Brain microvascular endothelial cell (primary cell): ENCODE results near the gene DNM1.
A peak's percentile ranks its signal among the peaks of the same experiment; 100 is the strongest.

Source experiments
- DNase-seq: peaks from one replicate; pipeline ENCODE4 v3.0.0-alpha.2; 2020
- H3K27ac ChIP-seq: fragments of 250-450 bp; sonication (Bioruptor Pico); 2 replicates; pipeline ENCODE4 v1.5.1; 2020; ENCODE audit warnings: mild to moderate bottlenecking, moderate library complexity
- H3K27me3 ChIP-seq: fragments of 250-450 bp; sonication (Bioruptor Pico); replicated peaks from 2 replicates; pipeline ENCODE4 v1.5.1; 2020; ENCODE audit warnings: mild to moderate bottlenecking
- H3K36me3 ChIP-seq: fragments of 250-450 bp; sonication (Bioruptor Pico); replicated peaks from 2 replicates; pipeline ENCODE4 v1.5.1; 2020; ENCODE audit warnings: mild to moderate bottlenecking
- H3K4me3 ChIP-seq: 2 replicates; pipeline ENCODE4 v1.5.1; 2011; ENCODE audit warnings: low read depth, mild to moderate bottlenecking, control low read depth, low read length, moderate library complexity
- CTCF ChIP-seq: IDR thresholded peaks from 2 replicates; pipeline ENCODE4 v1.5.1; 2011; ENCODE audit warnings: low read depth, mild to moderate bottlenecking, moderate library complexity, low read length, control low read depth, inconsistent platforms; ENCODE audit errors: missing control alignments
- in situ Hi-C: cut with HindIII; loops from 2 replicates; pipeline ENCODE4 v1.10.0; 2017; ENCODE audit warnings: low sequenced_read_pairs, low pct_ligation_motif_present

Gene DNM1

DNA sequence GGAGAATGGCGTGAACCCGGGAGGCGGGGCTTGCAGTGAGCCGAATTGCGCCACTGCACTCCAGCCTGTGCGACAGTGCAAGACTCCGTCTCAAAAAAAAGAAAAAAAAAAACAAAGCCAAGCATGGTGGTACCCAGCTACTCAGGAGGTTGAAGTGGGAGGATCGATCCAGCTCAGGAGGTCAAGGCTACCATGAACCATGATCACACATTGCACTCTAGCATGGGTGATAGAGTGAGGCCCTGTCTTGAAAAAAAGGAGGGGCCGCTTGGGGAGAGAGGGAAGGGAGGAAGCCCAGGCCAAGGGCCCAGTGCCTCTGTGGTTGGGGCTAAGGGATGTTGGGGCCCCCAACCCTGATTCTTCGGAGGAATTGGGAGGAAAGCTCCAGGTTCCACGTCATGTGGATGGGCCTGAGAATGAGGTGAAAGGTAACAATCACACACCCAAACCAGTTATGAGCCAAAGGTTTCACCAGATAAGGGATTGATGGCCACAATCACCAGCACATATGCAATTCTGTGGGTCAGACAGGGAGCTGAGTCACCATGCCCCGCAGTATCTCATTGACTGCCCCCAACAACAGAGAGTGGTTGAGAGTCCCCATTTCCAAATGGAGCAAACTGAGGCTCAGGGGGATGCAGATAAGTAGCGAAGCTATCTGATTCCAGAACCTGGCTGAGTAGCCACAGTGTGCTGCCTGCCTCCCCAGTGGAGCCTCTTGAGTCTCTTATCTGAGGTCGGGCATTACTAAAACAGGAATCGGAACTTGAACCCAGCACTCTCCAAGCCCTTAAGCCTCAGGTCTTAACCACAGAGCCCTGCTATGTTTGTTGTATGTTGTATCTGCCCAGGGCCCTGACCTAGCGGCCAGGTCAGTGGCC lies 93.4 kb downstream of the DNM1 start:
- in situ Hi-C loops, result no loop called here
- no peak for TF ChIP-seq CTCF

GRCh38 chr9:128297221-128297773 lies 94.1 kb downstream of the DNM1 start:
- in situ Hi-C loops, result no loop called here
- Histone ChIP-seq H3K27ac (no peak overlapping the region), H3K4me3 (no peak overlapping the region), H3K27me3 (no peaks in the 10 kb centered on the region), H3K36me3 (no peaks in the 10 kb centered on the region)
- TF ChIP-seq CTCF, result no peak
- no peak for DNase-seq

More for the DNA sequence above, 93.4 kb downstream of the DNM1 start:
- Histone ChIP-seq H3K27me3 (no peaks in the 10 kb centered on the region), H3K36me3 (no peaks in the 10 kb centered on the region), H3K27ac (no peak overlapping the region), H3K4me3 (no peak overlapping the region)
- no peak for DNase-seq

- DNase-seq, result no peak
- in situ Hi-C loops, result no loop called here
- Histone ChIP-seq H3K4me3 (no peak overlapping the region), H3K36me3 (no peaks in the 10 kb centered on the region), H3K27ac (no peak overlapping the region), H3K27me3 (no peaks in the 10 kb centered on the region)
- no peak for TF ChIP-seq CTCF
These were observed 95.6 kb downstream of the DNM1 start for GRCh38 chr9:128298535-128299482.

DNA sequence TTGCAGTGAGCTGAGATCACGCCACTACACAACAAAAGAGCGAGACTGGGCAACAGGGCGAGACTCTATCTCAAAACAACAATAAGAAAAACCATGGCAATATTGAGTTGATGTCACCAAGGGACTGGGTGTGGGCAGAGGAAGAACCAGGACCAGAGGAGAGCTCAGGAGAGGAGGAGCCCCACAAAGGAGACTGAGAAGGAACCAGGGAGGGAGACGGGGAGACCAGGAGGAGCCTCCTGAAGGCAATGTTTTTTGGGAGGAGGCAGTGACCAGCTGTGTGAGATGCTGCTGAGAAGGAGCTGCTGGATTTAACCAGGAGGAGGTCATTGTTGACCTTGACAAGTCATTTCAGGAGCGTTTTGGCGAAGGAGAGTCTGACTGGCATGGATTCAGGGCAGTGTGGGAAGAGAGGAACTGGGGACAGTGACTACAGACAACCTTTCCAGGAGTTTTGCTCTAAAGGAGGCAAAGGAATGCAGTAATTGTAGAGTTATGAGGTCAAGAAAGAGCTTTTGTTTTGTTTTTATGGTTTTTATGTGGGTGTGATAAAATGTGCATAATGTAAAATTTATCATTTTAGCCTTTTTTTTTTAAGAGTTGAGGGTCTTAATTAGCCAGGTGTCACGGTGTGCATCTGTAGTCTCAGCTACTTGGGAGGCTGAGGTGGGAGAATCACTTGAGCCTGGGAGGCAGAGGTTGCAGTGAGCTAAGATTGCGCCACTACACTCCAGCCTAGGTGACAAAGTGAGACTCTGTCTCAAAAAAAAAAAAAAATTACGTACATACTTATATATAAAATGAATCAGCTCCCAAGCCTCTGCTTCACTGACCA lies 101.2 kb downstream of the DNM1 start:
- Histone ChIP-seq H3K36me3 (peaks cover 10% of the 10 kb centered on the region), H3K27ac (peak overlapping the region; percentile 15), H3K4me3 (no peak overlapping the region), H3K27me3 (no peaks in the 10 kb centered on the region)
- DNase-seq, result no peak
- no peak for TF ChIP-seq CTCF
- in situ Hi-C loops, result no loop called here
